Hematopoietic multipotent progenitor cell treated with erythropoietin and hydrocortisone succinate and interleukin-3 and kit ligand, for 8 days (in vitro differentiated cells): ENCODE data around the gene EIF2B5.
"Not testable (repeated sequence)": the region's sequence is repeated elsewhere in the genome, so short reads cannot be mapped to it uniquely, and the experiment has no call there.

ENCODE experiments used
- DNase-seq: peaks from one replicate; pipeline ENCODE4 v3.0.0-alpha.2; 2015

The EIF2B5 gene

GRCh38 chr3:184135149-184135910 lies at the start of gene EIF2B5:
EIF2B5 (plus strand) TSS chr3:184135358; CDS start chr3:184135386, 28 bp downstream.
- peak; percentile 96 for DNase-seq

GRCh38 chr3:184085389-184085852 lies 49.7 kb upstream of the EIF2B5 start:
- DNase-seq = no peak

- DNase-seq = no peak
Observed at GRCh38 chr3:184092199-184092598, 43.0 kb upstream of the EIF2B5 start.

GRCh38 chr3:184096811-184097383 lies 38.3 kb upstream of the EIF2B5 start, which contains the start of gene HTR3E:
HTR3E (plus strand) TSS chr3:184097064; CDS start chr3:184097530, 466 bp downstream.
- no peak for DNase-seq

DNA sequence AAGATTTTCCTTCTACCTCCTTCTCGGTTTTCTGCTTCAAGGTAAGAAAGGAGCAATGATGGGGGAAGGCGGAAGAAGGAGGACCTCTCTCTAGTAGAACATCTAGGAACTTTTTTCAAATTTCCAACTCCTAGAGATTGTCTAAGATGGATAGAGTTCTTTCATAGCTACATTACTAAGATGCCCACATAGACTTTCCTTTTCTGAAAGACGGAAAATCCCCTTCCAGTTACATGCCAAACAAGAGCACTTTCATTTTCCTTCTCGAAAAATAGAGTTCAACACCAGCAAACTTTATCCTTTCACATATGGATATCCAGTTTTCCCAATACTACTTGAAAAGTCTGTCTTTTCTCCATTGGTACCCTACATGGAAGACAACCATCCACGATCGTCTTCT lies 37.6 kb upstream of the EIF2B5 start:
- DNase-seq = no peak

DNA sequence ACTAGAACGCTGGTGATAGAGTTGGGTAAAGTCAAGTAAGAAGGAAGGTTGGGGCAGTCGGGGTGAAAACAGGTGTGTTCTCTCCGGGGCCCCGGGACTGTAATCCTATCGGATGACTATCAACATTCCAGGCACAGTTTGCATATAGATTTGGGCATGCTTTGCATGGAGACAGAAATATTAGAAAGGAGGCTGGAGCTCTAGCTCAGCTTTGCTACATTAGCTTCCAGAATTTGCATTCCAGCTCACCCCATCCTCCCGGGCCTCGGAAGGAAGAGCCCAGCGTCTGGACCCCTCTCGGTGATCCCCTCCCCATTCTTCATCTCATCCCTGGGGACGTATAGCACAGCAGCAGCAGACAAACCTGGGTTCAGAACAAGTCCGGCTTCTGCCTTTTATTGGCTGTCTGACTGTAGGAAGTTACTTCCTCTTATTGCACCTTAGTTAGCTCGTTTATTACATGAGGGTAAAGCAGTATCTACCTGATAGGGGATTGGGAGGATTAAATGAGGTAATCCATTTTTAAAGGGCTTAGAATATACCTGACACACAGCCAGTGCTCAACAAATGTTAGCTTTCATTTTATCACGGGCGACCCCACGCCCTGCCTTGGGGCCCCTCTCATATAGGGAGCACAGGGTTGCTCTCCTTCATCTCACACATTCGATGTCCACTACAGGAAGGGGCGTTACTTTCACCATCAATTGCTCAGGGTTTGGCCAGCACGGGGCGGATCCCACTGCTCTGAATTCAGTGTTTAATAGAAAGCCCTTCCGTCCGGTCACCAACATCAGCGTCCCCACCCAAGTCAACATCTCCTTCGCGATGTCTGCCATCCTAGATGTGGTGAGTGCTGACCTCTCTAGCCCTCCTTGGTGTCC lies 35.1 kb upstream of the EIF2B5 start:
- no peak for DNase-seq

DNA sequence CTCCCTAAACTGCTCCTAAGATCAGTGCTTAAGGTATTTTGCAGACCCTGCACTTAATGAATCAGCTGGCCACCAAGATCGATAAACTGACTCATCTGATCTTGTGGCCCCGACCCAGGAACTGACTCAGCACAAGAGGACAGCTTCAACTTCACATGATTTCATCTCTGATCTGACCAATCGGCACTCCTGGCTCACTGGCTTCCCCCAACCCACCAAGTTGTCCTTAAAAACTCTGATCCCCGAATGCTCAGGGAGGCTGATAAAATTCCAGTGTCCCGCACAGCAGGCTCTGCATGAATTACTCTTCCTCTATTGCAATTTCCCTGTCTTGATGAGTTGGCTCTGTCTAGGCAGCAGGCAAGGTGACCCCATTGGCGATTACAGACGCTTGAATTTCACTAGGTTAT lies 24.8 kb upstream of the EIF2B5 start:
- DNase-seq = peak; percentile 25

DNA sequence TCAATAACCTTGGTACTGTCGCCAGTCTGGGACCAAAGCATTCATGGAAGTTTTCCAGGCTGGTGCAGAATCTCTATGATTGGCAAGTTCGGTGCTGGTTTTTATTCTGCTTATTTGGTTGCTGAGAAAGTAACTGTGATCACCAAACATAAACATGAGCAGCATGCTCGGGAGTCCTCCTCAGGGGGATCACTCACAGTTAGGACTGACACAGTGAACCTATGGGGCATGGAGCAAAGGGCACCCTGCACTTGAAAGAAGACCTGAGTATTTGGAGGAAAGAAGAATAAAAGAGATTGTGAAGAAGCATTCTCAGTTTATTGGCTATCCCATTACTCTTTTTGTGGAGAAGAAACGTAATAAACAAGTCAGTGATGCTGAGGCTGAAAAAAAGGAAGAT lies 19.1 kb upstream of the EIF2B5 start:
- no peak for DNase-seq

DNA sequence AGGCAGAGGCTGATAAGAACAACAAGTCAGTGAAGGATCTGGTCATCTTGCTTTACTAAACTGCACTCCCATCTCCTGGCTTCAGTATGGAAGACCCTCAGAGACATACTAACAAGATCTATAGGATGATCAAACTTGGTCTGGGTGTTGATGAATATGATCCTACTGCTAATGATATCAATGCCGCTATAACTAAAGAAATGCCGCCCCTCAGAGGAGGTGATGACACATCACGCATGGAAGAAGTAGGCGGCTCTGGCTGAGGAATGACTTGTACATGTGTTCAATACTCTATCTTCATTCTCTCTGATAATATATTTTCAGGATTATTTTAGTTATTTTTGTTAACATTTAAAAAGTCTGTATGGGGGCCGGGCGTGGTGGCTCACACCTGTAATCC lies 17.5 kb upstream of the EIF2B5 start:
- DNase-seq = peak; percentile 67

DNA sequence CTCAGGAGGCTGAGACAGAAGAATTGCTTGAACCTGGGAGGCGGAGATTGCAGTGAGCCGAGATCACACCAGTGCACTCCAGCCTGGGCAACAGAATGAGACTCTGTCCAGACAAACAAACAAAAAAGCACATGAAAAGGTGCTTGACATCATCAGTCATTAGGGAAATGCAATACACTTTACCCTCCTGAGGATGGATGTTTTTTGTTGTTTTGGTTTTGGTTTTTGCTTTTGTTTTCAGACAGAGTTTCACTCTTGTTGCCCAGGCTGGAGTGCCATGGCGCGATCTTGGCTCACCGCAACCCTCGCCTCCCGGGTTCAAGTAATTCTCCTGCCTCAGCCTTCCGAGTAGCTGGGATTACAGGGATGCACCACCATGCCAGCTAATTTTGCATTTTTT lies 14.1 kb upstream of the EIF2B5 start:
- DNase-seq = not testable (repeated sequence)

GRCh38 chr3:184126006-184126405 lies 9.2 kb upstream of the EIF2B5 start:
- DNase-seq = no peak

DNA sequence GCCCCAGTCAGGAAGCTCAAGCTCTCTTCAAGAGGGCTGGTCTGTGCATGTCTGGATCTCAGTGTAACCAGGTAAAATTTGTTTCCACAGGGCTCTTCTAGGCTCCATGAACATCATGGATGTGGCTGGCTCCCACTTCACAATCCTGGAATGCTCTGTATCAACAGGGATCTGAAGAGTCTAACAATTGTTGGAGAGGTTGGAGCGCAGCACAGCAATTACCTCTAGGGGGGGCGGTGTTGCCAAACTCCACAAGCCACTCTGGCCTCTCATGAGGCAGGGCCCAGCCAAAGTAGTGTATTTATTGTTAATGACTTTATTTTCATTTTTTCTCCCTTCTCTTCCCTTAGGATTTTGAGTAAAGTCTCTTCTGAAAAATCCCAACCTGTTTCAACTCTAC lies 6.1 kb upstream of the EIF2B5 start:
- DNase-seq = peak; percentile 59

- no peak for DNase-seq
Observed at GRCh38 chr3:184132945-184133344, 2.2 kb upstream of the EIF2B5 start.

- peak; percentile 89 for DNase-seq
Observed at GRCh38 chr3:184133840-184134745, 1.1 kb upstream of the EIF2B5 start.

DNA sequence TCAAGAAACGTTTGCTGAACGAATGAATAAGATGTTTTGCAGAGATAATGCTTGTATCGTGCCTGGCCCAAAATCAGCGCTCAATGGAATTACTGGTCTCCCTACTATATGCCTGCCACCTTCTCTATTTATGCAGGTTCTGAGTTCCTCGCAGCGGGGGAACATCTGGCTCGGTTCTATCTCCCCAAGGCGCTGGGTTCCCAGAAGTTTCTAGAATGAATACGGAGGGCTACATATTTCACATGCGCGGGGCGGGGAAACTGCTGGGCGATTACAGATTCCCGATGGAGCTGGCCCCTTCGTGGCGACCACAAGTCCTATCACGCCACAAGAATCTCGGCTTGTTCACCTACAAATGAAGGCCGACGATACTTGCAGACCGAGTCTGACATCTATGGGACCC lies 411 bp upstream of the EIF2B5 start:
- no peak for DNase-seq

GRCh38 chr3:184135911-184136260 lies 728 bp downstream of the EIF2B5 start:
- peak; percentile 35 for DNase-seq

- no peak for DNase-seq
Observed at GRCh38 chr3:184140436-184140835, 5.3 kb downstream of the EIF2B5 start.

DNA sequence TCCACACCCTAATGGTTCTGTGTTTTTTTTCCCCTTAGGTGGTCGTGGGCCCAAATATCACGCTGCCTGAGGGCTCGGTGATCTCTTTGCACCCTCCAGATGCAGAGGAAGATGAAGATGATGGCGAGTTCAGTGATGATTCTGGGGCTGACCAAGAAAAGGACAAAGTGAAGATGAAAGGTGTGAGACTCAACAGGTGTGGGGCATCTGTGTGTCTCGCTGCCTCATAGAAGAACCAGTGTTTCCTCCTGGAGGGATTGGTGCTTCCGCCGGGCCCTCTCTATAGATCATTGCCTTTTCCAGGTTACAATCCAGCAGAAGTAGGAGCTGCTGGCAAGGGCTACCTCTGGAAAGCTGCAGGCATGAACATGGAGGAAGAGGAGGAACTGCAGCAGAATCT lies 7.0 kb downstream of the EIF2B5 start:
- no peak for DNase-seq

- no peak for DNase-seq
Observed at GRCh38 chr3:184143327-184143726, 8.2 kb downstream of the EIF2B5 start.

DNA sequence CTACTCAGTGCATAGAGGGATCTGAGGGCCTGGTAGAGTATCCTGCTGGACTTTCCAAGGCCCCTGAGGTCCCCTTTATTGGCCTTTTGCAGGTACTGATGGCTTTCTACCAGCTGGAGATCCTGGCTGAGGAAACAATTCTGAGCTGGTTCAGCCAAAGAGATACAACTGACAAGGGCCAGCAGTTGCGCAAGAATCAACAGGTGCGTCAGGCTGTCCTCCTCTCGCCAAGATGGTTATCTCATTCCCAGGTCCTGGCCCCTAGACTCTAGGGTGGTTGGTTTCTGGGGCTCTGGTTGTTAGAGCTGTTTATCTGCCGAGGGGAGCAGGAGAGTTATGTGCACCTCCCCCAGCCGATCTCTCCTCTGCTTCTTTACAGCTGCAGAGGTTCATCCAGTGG lies 9.3 kb downstream of the EIF2B5 start:
- DNase-seq = no peak

DNA sequence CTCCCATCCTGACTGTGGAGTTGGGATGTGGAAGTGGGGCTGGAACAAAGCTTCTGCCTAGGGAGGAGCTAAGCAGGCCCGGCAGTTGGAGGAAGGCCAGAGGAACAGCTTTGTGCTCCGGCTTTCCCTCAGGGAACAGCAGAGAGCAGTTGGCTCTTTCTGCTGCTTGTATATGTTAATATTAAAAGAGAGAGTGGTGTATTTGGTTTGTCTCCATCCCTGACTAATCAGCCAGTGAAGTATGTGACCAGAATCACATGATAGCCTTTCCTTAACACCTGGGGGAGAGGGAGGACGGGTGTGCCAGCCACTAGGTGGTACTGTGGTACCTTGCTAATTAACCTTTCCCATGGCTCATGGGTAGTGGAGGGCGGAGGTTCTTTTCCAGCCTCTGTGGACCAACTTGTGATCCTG lies 10.0 kb downstream of the EIF2B5 start:
- DNase-seq = peak; percentile 59

- DNase-seq = no peak
Observed at GRCh38 chr3:184145751-184146270, 10.7 kb downstream of the EIF2B5 start.
